ENCODE data around the gene CASZ1. TPM values are rescaled to one million over a fixed set of nuclear protein-coding genes. Genes with fewer than 3 reads are reported as not detected.

CASZ1 gene
- polyA plus RNA-seq, 3 donors, result 0.30 to 3.7 (median 0.50) TPM

DNA sequence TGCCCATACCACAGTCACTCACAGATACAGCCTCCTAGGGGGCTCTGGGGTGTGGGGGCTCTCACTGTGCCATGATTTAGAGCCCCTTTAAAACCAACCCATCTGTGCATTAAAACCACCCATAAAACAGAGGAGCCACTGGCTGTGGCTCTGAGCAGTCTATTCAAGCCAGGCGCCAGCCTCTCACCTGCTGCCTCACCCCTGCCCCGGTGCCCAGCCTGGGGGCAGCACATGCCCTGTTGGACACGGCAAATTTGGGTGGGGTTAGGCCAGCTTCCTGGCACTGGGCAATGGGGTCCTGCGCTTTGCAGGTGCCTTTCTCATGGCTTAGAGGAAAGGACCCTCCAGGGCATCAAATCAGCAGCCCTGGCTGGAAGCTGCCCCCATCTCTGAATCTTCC is 73.1 kb downstream of the CASZ1 start:
- no peaks in the 10 kb centered on the region for H3K79me2 ChIP-seq (ENCODE audit: insufficient read depth, low read length)
- TF ChIP-seq, protein P1, sequence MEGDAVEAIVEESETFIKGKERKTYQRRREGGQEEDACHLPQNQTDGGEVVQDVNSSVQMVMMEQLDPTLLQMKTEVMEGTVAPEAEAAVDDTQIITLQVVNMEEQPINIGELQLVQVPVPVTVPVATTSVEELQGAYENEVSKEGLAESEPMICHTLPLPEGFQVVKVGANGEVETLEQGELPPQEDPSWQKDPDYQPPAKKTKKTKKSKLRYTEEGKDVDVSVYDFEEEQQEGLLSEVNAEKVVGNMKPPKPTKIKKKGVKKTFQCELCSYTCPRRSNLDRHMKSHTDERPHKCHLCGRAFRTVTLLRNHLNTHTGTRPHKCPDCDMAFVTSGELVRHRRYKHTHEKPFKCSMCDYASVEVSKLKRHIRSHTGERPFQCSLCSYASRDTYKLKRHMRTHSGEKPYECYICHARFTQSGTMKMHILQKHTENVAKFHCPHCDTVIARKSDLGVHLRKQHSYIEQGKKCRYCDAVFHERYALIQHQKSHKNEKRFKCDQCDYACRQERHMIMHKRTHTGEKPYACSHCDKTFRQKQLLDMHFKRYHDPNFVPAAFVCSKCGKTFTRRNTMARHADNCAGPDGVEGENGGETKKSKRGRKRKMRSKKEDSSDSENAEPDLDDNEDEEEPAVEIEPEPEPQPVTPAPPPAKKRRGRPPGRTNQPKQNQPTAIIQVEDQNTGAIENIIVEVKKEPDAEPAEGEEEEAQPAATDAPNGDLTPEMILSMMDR (IDR thresholded peaks at IDR 0.05), result no peak
- H3K9ac ChIP-seq (ENCODE audit: insufficient read depth, low read length, poor library complexity, severe bottlenecking), result no peak overlapping the region
- no peaks in the 10 kb centered on the region for H3K4me1 Mint-ChIP-seq
- no peak overlapping the region for H3K27ac ChIP-seq (ENCODE audit: low read depth in 1 of 2, low read length in 2 of 2)
- peaks cover 0 to 6% (median 3%) of the 10 kb centered on the region in 3 donors for H3K27me3 Mint-ChIP-seq (ENCODE audit: low read depth in 3 of 3)
- H3K4me2 ChIP-seq (replicated peaks; ENCODE audit: extremely low read depth, low read length, poor library complexity, severe bottlenecking), result no peak overlapping the region
- H3K4me3 ChIP-seq (replicated peaks in 1 of 3; ENCODE audit: low read depth in 2 of 3, low read length in 3 of 3), result no peak overlapping the region
- no peaks in the 10 kb centered on the region for H3K36me3 Mint-ChIP-seq
- H3K27me3 ChIP-seq (ENCODE audit: control insufficient read depth in 2 of 2, insufficient read depth in 2 of 2, low read length in 2 of 2), result no peaks in the 10 kb centered on the region
- no peaks in the 10 kb centered on the region for H4K20me1 ChIP-seq (ENCODE audit: insufficient read depth, low read length)
- H3K4me3 Mint-ChIP-seq, result no peak overlapping the region
- no peaks in the 10 kb centered on the region for H3K4me1 ChIP-seq (ENCODE audit: control insufficient read depth in 1 of 2, insufficient read depth in 2 of 2, low read length in 2 of 2)
- H3K9me3 Mint-ChIP-seq, result no peaks in the 10 kb centered on the region
- no peaks in the 10 kb centered on the region for H3K9me3 ChIP-seq (replicated peaks in 1 of 2; ENCODE audit: control insufficient read depth in 1 of 2, insufficient read depth in 1 of 2, low read length in 2 of 2)
- 93% methylated on average over 4 of the region's 4 CpGs for WGBS (ENCODE audit: insufficient coverage)
- no peak overlapping the region for H2AFZ ChIP-seq (ENCODE audit: insufficient read depth, low read depth, low read length, poor library complexity, severe bottlenecking)
- intact Hi-C loops (cut with micrococcal nuclease), result no loop called here
- H3K36me3 ChIP-seq (replicated peaks in 1 of 2; ENCODE audit: control insufficient read depth in 1 of 2, insufficient read depth in 2 of 2, low read length in 2 of 2), result no peaks in the 10 kb centered on the region
- no peak for DNase-seq
- H3K27ac Mint-ChIP-seq, result no peak overlapping the region

DNA sequence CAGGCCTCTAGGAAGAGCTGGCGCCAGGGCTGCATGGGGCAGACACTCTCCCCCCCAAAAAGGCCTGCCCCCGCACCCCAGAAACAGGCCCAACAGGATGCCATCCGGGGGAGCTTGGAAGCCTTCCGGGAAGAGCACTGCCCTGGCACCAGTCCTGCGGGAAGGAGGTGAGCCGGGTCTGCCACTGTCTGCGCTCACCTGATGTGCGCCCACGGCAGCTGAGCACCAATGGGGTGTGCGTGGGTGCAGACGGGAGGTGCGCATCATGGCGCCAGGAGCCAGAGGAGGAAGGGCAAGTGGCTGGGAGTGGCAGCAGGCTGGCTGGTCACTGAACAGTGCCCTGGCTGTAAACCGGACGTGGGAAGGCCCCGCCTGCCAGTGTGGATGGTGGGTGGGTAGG is 73.6 kb downstream of the CASZ1 start:
- WGBS (ENCODE audit: insufficient coverage), result 97% methylated on average over 12 of the region's 16 CpGs
- Mint-ChIP-seq H3K4me1 (no peaks in the 10 kb centered on the region), H3K4me3 (no peak overlapping the region), H3K36me3 (no peaks in the 10 kb centered on the region), H3K27me3 (ENCODE audit: low read depth in 3 of 3) (peaks cover 0 to 6% (median 3%) of the 10 kb centered on the region in 3 donors), H3K27ac (peak overlapping the region in 1 of 7 donors; percentile 33), H3K9me3 (no peaks in the 10 kb centered on the region)
- H3K27ac ChIP-seq (ENCODE audit: low read depth in 1 of 2, low read length in 2 of 2), result no peak overlapping the region
- no peaks in the 10 kb centered on the region for H3K27me3 ChIP-seq (ENCODE audit: control insufficient read depth in 2 of 2, insufficient read depth in 2 of 2, low read length in 2 of 2)
- no peaks in the 10 kb centered on the region for H4K20me1 ChIP-seq (ENCODE audit: insufficient read depth, low read length)
- H3K36me3 ChIP-seq (replicated peaks in 1 of 2; ENCODE audit: control insufficient read depth in 1 of 2, insufficient read depth in 2 of 2, low read length in 2 of 2), result no peaks in the 10 kb centered on the region
- no peak for DNase-seq
- H3K4me1 ChIP-seq (ENCODE audit: control insufficient read depth in 1 of 2, insufficient read depth in 2 of 2, low read length in 2 of 2), result no peaks in the 10 kb centered on the region
- H3K79me2 ChIP-seq (ENCODE audit: insufficient read depth, low read length), result no peaks in the 10 kb centered on the region
- intact Hi-C loops (cut with micrococcal nuclease), result no loop called here
- no peaks in the 10 kb centered on the region for H3K9me3 ChIP-seq (replicated peaks in 1 of 2; ENCODE audit: control insufficient read depth in 1 of 2, insufficient read depth in 1 of 2, low read length in 2 of 2)
- no peak overlapping the region for H2AFZ ChIP-seq (ENCODE audit: insufficient read depth, low read depth, low read length, poor library complexity, severe bottlenecking)
- TF ChIP-seq, protein P1 (IDR thresholded peaks at IDR 0.05), result no peak
- H3K4me2 ChIP-seq (replicated peaks; ENCODE audit: extremely low read depth, low read length, poor library complexity, severe bottlenecking), result no peak overlapping the region
- no peak overlapping the region for H3K9ac ChIP-seq (ENCODE audit: insufficient read depth, low read length, poor library complexity, severe bottlenecking)
- no peak overlapping the region for H3K4me3 ChIP-seq (replicated peaks in 1 of 3; ENCODE audit: low read depth in 2 of 3, low read length in 3 of 3)

Data from CD14-positive monocyte (primary cell).